NCI-H2107 (cell line): ENCODE results near the gene THBS2.
"Not testable (repeated sequence)": the region's sequence is repeated elsewhere in the genome, so short reads cannot be mapped to it uniquely, and the experiment has no call there.

Experiments
- DNase-seq: peaks from one replicate; lab custom pipeline; 2025; lab: John Stamatoyannopoulos, UW

Gene THBS2

GRCh38 chr6:169271877-169272216 lies 18.2 kb upstream of the THBS2 start:
- DNase-seq, result no peak

- no peak for DNase-seq
Observed at GRCh38 chr6:169271158-169271876, 17.7 kb upstream of the THBS2 start.

DNA sequence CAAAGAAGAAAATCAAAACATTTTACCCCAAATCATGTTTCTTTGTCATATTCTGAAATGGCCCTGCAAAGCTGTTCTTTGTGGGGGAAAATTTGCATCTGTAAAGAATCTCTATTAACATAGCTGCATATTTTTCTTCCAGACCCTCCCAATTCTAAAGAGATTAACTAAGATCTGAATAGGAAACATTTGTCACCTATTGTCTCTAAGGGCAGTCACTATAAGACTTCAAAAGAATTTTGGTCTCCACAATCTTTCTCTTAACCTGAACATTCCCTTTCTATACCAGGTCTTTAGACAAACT lies 16.4 kb upstream of the THBS2 start:
- DNase-seq, result not testable (repeated sequence)

DNA sequence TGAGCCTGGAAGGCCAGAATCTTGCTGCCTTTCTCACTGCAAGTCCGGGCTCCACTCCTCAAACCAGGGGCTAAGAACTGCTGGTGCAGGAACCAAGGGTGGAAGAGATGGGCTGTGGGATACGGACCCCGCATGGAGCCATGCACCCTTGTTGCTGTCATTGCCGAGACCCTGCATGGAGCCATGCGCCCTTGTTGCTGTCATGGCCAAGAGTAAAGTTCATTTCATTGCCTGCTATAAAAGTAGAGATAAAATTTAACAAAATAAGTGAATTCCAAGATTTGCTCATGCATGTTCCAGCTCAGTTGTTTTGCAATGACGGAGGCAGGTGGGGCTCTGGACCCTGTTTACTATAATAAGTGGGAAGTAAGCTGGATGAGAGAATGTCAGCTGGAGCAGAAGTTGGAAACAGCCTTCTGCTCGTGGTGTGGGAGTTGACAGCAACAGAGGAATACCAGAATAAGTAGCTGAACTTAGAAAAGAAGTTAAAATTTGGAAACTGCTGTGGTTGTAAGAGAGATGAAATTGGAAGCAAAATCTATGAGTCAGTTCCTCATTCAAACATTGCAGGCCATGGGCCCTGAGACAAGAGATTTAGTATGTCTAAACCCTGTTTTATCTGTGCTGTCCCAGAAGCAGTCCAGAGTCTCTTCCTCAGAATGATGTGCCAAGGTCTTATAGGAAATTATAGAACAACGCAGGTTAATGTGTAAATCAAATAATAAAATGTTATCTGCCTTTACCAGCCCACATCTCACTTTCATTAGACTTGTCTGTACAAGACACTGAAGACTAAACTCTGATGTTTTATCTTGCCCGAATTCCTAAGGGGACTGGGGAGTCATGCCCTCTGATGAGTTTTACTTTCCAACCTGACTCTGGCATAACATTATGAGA lies 15.8 kb upstream of the THBS2 start:
- no peak for DNase-seq

DNA sequence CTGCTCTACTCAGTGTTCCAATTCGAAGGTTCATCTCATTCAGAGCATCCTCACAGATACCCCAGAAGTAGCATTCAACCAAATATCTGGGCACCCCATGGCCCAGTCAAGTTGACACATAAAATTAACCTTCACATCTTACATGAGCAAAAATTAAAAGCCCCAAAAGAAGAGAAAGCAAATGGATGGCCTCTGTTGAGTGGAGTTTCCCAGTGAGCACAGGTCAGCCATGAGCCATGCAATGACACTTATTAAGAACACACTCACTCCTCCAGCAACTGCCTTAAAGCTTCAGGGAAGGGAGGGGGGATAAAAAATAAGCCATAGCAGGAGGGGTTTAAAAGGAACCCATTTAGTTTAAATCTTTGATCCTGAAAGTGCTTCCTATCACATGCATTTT lies 14.6 kb upstream of the THBS2 start:
- DNase-seq, result no peak

- DNase-seq, result no peak
Observed at GRCh38 chr6:169266746-169267591, 13.3 kb upstream of the THBS2 start.

- DNase-seq, result no peak
Observed at GRCh38 chr6:169266261-169266660, 12.6 kb upstream of the THBS2 start.

DNA sequence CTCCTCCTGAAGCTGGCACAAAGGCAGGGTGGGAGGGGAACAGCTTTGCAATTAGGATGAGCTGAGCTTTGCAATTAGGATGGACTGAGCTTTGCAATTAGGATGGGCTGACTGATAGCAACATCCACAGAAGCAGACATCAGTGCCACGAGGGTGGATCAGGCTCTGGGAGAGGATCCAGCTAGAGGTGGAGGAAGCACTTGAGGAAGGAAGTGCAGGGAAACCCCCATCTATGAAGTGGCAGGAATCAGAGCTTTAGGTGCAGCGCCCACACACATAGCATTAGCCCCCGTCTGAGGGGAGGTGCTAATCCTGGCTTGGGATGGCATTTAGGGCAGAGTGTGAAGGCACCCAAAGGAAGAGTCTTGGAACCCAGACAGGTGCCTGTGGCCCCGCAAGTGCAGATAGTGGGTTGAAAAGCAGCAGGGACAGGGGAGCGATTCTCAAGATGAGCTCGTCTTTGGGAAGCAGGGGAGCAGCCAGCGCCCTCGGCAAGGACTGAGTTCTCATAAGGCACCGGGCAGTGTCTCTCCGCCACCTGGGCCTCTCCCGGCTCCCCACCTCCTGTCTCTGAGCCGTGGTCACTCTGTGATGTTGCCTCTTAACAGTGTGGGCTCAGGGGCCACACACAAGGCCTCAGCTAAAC lies 12.0 kb upstream of the THBS2 start:
- DNase-seq, result no peak

- no peak for DNase-seq
Observed at GRCh38 chr6:169263836-169264608, 10.4 kb upstream of the THBS2 start.

- DNase-seq, result no peak
Observed at GRCh38 chr6:169263374-169263773, 9.7 kb upstream of the THBS2 start.

DNA sequence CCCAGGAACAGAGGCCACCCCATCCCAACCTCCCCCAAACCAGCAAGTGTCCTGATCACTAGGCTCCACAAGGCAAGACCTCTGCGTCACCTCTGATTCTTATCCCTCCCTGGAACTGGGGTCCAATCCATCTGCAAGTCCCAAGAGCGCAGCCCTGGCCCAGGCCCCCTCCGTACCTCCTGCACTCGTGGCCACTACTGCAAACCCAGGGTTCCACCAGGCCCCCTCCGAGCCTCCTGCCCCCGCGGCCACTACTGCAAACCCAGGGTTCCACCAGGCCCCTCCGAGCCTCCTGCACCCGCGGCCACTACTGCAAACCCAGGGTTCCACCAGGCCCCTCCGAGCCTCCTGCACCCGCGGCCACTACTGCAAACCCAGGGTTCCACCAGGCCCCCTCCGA lies 9.0 kb upstream of the THBS2 start:
- DNase-seq, result not testable (repeated sequence)

DNA sequence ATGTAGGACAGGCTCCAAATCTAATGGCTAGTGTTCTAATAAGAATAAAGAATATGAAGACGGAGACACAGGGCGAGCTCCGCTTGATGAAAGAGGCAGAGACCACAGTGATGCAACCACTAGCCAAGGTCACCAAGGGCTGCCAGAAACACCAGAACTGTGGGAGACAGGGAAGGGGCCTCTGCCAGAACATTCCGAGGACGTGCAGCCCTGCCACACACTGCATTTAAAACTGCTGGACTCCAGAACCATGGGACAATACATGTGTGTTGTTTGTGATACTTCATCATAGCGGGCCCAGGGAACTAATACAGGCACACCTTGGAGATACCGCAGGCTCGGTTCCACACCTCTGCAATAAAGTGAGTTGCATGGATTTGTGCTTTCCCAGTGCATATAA lies 2.9 kb upstream of the THBS2 start:
- no peak for DNase-seq

DNA sequence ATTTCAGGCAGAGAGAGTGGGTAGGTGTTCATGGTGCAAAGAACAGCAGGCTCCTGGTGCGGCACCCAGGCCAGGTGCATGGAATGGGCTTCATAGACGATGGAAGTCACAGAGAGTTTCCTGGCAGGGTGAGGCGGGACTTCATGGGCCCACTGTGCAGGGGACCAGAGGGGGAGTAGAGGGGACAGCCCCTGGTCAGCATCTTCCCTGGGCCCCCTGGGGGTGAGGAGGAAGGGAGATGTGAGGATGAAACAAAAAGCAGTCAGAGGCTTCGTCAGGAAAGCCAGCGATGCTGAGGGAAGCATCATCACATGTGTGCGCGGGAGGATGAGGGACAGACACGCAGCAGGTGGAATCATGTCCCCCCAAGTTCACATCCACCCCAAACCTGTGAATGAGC lies 2.4 kb upstream of the THBS2 start:
- no peak for DNase-seq

DNA sequence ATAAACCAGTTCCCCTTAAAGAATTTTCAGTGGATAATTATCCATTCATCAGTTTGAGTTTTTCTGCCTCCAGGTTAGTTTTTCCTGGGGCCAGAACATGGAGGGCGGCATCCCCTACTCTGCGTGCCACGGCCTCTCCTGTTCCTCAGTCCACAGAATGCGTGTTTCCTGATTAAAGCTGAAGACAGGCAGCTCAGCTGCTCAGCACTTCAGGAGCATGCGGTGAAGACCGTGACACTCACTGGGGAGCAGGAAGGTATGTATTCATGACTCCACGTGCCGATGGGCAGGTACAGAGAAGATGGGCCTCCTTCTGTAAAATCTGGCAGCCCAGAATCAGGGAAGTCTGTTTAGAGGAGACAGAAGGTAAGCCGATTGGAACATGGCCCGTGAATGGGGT lies 2.0 kb upstream of the THBS2 start:
- no peak for DNase-seq

GRCh38 chr6:169254456-169255316 lies 1.0 kb upstream of the THBS2 start:
- DNase-seq, result no peak

DNA sequence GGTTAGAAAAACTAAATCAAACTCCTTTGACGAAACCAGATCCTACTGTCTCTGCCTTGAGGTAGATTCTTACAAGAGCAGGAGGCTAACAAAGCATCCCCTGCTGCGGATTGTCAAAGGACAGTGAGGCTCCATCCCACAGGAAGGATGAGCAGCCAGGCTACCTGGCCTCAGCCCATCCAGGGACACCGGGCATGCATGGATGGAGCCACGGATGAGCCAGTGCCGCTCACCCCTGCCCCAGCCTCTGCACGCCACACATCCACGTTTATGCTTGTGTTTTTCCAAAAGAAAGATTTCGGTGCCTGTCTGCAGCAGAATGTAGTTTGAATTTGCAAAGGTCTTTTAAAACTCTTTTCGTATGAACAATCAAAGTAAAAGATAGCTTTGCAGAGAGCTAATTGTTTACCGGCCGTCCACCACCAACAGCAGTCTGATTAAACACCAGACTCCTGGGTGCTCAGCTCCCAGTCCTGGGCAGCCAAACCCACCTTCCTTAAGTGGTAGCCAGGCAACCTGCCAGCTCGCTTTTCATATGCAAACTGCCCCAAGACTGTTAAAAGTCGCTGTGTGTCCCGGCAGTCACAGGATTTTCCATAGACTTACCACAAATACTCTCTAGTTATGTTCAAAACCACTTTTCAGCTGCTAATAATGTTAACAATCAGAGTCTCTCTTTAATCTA lies 999 bp downstream of the THBS2 start:
- DNase-seq, result peak; percentile 43

DNA sequence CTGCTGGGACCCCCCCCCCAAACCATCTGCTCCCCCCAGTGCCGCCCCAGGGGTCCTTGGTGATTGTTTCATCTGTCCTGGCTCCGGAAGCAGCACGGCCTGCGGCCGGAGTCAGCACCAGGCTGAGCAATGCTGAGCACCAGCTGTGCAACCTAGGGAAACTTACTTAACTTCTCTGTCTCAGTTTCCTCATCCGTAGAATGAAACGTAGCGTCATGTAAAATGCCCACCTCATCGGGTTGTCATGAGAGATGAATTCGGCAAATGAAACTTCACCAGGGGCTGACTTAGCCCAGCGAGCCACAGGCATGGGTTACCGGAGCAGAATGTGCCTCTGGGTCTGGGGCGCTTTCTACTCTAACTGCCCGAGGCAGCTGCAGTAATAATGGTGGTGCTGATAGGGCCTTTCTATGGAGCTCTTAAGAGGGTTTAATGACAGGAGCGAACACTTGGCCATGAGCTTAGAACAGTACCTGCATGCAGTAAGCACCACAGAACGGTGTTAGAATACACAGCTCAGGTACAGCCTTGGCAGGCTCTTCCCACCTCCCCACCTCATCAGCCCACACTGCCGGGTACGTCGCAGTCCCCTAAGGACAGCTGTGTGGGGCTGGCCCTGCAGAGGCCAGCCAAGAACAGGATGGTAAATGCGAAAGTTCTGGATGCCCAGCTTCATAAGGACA lies 1.7 kb downstream of the THBS2 start:
- no peak for DNase-seq

DNA sequence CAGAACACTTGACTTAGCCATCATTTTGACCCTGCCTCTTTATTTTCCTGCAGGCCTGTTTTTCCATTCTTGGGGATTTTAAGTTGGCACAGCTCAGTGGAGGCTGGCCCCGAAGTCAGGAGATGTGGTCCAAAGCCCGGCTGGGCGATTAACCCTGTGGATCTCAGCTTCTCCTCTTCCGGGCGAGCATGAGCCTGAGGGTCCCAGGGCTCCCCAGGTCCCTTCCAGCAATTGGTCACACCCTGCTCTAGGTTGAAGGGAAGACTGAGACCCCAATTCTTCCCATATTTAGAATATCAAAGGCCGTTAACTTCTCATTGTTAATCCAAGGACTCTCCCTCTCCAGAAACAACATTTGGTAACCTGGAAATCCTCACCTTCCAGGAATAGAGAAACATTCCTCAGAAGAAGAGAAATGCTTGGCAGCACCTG lies 2.3 kb downstream of the THBS2 start:
- DNase-seq, result no peak

DNA sequence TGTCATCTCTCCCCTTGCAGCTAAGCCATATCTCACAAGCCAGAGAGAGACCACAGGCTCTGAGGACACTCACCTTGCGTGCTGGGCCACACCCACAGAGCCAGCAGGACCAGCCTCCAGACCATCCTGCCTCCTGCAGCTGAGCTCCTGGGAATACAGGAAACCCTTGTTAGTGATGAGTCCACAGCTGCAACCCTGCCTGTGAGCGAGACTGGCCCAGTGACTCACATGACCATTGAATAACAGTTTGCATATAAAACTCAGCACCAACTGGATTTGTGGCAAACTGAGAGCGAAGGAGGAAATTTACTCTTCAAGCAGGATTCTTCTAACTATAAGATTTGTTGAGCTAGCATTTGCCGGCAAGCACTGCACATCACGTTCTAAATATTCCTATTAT lies 3.0 kb downstream of the THBS2 start:
- no peak for DNase-seq
